HG03439 (cell line): Measurements from ENCODE around the gene ACO2.
"Not testable (repeated sequence)": the region's sequence is repeated elsewhere in the genome, so short reads cannot be mapped to it uniquely, and the experiment has no call there.

Experiments used
- ATAC-seq: cut with Tn5 transposase; IDR thresholded peaks from one replicate; pipeline ENCODE4 v1.9.1; 2021; ENCODE audit warnings: mild to moderate bottlenecking, moderate library complexity; ENCODE audit not compliant: unreplicated experiment

ACO2 gene

GRCh38 chr22:41468381-41469217, at the start of gene ACO2, which contains the start of gene PHF5A:
Gene ACO2 (plus strand): TSS chr22:41469117. CDS start chr22:41469147, 30 bp downstream.
Gene PHF5A (minus strand): TSS chr22:41468692. CDS start chr22:41468653, 39 bp downstream.
- peak; percentile 89 for ATAC-seq

GRCh38 chr22:41425660-41426365, 43.1 kb upstream of the ACO2 start:
- ATAC-seq, result no peak

DNA sequence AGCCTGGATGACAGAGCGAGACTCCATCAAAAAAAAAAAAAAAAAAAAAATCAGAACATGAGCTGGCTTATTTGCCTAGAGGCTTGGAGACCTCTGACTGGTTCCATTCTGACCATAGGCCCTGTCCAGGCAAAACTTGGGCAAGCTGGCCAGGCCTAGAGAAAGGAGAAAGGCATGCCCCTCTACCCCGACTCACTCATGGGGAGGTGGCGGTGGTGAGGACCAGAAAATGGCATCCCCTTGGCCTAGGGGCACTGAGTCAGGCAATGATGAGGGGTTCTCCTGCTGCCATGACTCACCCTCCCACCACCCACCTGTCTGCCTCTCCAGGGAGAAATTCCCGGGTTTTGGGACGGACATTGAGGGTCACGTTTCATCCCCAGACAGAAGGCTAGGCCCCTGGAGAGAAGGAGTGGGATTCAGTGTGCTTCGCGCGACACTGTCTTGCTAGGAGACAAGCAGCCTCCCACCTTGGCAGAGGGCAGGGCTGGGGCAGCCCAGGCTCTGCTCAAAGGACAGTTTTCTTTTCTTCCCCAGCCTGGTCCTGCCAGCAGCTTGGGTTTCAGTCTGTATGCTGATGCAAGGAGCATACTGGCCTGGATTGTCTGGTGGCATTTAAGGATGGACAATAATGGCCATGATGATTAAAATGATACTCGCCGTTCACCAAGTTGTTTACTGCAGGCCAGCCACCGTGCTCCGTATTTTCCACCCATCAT, 39.5 kb upstream of the ACO2 start:
- no peak for ATAC-seq

DNA sequence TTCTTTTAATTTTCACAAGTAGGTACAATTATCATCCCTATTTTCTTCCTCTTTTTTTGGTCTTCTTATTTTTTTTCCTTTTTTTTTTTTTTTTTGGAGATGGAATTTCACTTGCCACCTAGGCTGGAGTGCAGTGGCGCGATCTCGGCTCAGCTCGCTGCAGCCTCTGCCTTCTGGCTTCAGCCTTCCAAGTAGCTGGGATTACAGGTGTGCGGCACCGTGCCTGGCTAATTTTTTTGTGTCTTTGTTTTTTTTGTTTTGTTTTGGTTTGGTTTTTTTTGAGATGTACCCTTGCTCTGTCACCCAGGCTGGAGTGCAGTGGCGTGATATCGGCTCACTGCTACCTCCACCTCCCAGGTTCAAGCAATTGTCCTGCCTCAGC, 39.0 kb upstream of the ACO2 start:
- ATAC-seq, result no peak

GRCh38 chr22:41431656-41432055, 37.3 kb upstream of the ACO2 start:
- ATAC-seq, result no peak

DNA sequence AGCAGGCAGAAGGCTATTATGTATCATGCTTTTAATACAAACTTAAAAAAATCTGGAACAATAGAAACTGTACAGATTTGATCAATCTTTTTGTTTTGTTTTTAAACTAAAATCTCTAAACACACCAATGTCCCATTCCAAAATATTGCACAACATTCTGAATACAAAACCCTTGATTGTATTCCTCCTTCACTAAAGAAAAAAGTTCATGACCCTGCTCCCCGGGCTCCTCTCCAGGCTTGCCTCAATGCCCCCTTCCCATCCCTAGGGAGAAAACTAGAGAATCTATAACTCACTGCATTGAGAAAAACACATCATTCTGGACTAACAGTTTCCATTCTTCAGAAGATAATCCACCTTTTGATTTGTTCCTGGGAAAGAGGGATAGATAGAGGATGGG, 35.4 kb upstream of the ACO2 start:
- ATAC-seq, result not testable (repeated sequence)

GRCh38 chr22:41434361-41435003, 34.4 kb upstream of the ACO2 start:
- not testable (repeated sequence) for ATAC-seq

- no peak for ATAC-seq
These were observed 33.4 kb upstream of the ACO2 start for GRCh38 chr22:41435560-41435959.

- no peak for ATAC-seq
These were observed 32.4 kb upstream of the ACO2 start for GRCh38 chr22:41436322-41437113.

DNA sequence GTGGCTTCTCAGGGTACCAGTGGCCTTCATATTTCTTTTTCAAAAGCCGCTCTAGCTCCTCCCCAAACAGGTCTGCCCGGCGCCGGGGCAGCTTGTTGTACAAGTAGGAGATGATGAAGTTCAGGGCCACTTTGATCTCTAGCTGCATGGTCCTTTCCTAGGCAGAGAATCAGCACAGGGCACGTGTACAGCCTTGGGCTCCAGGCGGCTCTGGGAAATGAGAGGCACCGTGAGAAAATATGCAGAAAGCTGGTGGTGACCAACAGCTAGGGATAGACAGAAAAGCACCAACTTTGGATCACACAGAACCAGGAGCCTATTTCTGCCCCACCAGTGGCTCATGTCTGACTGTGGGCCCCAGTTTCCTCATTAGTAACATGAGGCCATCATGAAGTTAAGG, 31.7 kb upstream of the ACO2 start:
- ATAC-seq, result no peak

DNA sequence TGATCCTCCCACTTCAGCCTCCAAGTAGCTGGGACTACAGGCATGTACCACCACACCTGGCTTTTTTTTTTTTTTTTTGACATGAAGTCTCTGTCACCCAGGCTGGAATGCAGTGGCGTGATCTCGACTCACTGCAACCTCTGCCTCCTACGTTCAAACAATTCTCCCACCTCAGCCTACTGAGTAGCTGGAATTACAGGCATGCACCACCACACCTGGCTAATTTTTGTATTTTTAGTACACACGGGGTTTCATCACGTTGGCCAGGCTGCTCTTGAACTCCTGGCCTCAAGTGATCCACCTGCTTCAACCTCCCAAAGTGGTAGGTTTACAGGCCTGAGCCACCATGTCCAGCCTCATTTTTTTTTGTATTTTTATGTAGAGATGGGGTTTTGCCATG, 28.4 kb upstream of the ACO2 start:
- ATAC-seq, result not testable (repeated sequence)

DNA sequence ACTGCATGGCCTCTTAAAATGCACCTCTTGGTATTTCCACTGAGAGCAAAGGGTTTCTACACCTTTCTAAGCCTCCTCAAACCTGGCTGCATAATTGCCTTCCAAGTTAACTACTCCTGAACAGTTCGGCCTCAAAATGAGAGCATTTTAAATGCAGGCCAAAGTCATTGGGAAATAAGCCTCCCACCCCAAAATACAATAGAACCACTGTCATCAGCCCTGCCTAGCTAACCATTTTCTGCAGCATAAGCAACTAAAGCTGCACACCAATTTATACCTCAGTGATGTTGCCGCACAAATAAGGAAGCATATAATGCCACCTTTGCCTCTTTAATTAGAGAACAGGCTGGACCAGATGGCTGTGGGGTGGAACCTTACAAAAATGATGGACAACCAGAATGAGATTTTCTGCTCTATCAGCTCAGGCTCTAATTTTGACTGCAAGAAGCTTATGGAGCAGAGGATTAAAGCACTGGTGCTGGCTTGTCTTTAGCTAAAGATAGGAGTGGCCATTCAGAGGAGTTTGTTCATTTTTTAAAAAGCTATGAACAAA, 26.6 kb upstream of the ACO2 start:
- no peak for ATAC-seq

DNA sequence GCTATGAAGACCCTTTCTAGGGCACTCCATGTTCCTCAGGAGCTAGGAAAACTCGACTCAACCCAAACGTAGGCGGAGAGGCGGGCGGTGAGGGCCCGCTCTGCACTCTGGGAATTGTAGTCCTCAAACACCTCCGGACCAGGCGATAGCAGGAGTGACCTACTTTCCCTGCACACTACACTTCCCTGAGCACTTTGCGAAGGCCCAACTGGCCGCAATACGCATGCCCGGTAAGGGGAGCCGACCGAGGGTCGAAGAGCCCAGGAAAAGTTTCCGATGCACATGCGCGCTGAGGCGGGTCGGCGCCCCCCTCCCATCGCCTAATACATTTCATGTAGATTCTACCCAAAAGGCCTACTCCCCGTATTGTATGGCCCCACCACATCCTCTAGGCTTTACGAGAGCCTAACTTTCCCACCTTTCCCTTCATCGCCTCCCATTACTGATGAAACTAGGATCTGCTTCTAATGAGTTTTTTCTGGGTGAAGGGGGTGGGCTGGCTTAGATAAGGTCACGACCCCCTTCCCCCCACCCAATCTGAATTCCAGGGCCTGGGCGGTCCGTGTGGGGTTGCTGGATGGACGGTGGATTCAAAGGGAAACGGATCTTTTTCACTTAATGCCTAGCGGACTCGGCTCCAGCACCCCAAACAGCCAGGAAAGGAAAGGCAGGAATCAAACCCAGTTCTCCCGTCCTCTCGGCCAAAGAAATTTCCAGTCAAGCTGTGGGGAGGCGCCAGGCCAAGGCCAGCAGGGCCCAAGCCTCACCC, 24.4 kb upstream of the ACO2 start:
- ATAC-seq, result peak; percentile 52

- no peak for ATAC-seq
These were observed 23.5 kb upstream of the ACO2 start for GRCh38 chr22:41445129-41446056.

DNA sequence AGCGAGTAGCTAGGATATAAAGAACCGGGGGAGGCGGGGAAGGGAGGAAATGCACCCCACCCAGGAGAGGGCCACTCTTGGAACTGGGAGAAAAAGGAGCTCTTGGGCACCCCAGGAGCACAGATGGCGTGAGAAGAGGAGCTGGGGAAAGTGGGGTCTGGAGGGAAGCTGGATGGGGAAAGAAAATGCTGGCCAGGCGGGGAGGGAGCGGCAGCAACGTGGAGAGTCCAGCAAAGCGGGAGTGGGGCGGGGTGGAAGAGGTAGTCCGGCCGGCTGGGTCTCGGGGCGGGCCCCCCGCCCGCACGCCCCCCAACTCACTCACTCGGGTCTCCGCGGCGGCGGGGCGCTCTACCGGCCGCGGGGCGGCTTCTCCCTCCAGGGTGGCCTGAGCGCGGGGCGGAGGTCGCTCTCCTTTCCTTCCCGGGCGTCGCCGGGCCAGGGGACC, 22.8 kb upstream of the ACO2 start:
- no peak for ATAC-seq

DNA sequence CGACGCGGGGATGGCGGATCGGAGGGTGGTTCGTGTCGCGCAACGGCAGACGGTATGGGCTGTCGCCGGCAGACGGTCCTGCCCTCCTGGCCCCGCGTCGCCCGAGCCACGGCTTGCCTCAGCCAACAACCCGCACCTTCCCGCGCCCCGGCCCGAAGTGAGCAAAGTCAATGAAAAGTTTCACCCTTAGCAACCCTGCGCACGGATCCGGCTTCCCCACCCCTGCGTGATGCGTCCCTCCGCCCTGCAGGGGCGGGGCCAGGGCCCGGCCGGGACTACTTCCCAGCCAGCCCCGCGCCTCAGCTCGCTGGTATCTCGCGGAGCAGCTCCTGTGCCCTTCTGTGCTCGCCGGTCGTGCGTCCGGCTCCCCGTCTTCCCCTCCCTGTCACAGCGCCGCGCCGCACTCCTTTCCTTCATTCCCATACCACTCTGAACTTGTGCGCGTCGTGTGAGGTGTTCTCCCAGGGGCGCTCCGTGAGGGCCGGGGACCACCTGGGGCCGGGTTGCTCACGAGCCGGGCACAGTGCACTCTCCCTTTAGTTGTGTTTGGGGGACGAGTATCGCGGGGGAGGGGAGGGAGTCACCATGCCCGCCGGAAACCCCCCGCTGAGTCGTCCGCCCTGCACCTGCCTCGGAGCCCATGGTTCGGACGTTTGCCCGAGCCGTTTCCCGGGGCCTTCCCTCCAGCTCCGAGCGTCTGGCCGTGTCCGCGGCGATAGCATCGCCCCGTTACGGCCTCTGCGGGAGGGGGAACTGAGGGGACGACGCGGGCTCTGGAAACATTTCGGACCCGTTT, 22.1 kb upstream of the ACO2 start, which contains the start of gene TOB2:
Gene TOB2, minus strand, starts transcription at position 163 of the 796 bp plus-strand sequence. CDS start 9,456 bp downstream, outside the sequence.
- ATAC-seq, result peak; percentile 40
